ENCODE results near the gene ECSCR.
"Not testable (repeated sequence)": the region's sequence is repeated elsewhere in the genome, so short reads cannot be mapped to it uniquely, and the experiment has no call there.

GRCh38 chr5:139479729-139480128, 17.2 kb upstream of the ECSCR start:
- not testable (repeated sequence) for TF ChIP-seq CTCF, POLR2A (IDR thresholded peaks at IDR 0.05)

Data from vagina (tissue), 2 donors.